Stimulated activated CD8-positive, alpha-beta memory T cell treated with anti-CD3 and anti-CD28 coated beads, Interleukin-12 subunit alpha, Interleukin-12 subunit beta, amount 100 ng/mL, for 24 hours (primary cell): ENCODE results near the gene COL8A2.

Experiments used
- DNase-seq: peaks from one replicate; pipeline ENCODE4 v3.0.0-alpha.2; 2020; ENCODE audit errors: extremely low read depth

COL8A2 gene

DNA sequence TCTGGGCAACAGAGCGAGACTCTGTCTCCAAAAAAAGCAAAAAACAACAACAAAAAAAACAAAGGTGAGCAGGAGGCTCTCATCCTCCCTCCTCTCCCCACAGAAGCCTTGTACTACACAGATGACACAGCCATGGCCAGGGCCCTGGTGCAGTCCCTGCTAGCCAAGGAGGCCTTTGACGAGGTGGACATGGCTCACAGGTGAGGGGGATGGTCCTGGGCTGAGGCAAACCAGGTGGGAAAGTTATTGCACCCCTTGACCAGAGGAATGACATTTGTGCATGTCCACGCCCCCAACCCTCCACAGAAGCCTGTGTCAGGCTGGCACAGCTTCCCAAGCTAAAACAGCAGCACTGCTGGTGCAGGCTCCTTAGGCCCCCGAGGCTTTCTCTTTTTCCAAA, 33.9 kb downstream of the COL8A2 start:
- no peak for DNase-seq

DNA sequence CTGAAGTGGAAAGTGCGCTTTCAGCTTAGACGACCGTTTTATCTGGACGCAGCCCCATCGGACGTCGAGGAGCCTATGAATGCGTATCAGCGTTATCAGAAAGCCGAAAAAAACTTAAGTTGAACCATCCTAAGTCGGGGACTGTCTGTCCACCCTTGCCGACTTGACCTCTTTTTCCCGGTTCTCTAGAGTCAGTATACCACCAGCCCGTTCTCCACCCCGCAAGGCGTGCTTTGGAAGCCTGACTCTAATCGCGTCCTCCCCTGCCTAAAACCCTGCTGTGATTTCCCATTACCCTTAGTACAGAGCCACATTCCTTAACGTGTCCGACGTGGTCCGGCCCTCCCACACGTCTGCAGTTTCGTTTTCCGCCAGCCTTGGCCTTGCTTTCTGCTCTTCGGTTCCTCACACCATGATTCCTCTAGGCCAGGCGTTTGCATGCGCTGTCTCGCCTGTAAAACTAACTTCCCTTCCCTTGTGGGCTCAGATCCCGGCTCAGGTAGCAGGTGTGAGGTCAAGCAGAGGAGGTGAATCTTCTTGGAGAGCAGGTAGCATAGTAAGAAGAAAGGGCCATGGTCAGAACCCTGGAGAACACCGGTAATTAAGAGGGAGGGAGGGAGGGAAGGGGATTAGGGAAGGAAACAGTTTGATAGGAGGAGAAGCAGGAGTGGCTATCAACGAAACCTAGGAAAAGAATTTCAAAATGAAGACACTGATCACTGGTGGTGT, 35.5 kb downstream of the COL8A2 start:
- no peak for DNase-seq

DNA sequence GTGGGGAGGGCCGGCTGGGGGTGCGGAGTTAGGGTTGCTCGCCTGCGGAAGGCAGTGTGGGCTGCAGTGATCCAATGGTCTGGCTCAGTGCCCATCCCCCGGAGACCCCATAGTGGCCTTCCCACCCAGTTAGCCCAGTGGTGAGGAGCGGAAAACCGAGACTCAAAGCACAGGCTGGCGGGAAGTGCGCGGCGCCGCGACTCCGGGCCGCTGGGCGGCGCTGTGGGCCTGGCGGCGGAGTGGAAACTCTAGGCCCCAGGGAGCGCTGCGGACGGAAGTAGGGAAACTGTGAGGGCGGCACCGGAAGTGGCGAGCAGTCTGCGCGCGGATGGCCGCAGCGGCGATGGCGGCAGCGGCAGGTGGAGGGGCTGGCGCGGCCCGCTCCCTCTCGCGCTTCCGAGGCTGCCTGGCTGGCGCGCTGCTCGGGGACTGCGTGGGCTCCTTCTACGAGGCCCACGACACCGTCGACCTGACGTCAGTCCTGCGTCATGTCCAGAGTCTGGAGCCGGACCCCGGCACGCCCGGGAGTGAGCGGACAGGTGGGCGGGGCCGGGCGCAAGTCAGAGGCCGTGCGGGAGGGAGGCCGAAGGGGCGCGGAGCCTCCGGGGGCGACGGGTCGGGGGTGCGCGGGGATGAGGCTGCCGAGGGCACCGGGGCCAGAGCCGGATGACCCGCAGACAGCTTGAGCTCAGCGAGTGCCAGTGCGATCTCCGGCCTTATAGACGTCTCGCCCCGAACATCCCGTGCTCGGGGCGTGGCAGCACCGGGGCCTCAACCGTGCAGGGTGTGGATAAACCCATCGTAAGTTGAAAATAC, 36.2 kb downstream of the COL8A2 start, which contains the start of gene ADPRS:
TSS of gene ADPRS (plus strand) at position 316 of the 816 bp plus-strand sequence. CDS start at position 329, 13 bp downstream.
- DNase-seq, result peak; percentile 81

DNA sequence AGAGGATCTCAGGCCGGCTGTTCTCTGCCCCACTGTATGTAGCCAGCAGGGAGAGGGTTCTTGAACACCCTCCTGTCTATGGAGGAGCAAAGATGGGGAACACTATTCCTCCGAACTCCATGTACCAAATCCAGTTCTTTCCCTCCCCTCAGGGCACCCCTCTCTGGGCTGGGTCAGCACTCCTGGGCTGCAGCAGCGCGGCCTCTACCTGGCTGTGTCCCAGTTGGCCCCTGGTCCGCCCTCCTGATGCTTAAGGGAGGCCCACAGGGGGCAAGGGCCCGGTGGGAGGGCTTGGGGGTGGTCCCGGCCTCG, 36.8 kb downstream of the COL8A2 start:
- DNase-seq, result no peak

DNA sequence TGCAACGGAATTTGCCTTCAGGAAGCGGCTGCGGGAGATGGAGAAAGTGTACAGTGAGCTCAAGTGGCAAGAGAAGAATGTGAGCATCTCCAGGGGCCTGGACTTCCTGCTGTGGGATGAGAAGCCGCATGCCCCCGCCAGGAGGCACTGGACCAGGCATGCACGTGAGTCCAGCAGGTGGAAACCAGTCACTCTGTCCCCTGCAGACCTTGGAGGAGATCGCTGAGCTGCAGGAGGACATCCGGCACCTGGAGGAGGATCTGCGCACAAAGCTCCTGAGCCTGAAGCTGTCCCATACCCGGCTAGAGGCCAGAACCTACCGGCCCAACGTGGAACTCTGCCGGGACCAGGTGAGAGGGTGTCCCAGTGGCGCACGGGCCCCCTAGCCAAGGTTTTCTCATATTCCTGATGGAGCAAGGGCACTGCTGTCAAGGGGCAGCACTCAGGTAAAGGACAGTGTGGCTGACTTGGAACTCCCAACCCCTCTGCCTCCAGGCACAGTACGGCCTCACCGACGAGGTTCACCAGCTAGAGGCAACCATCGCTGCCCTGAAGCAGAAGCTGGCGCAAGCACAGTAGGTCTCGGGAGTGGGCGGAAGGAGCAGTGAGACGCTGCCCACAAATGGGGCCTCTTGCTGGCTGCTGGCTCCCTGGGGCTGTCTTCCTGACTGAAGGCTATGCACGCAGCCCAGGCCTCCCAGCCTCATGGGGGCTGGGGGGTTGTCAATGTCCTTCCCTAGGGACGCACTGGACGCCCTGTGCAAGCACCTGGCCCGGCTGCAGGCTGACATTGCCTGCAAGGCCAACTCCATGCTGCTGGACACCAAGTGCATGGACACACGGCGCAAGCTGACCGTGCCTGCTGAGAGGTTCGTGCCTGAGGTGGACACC, 37.5 kb downstream of the COL8A2 start:
- DNase-seq, result no peak

DNA sequence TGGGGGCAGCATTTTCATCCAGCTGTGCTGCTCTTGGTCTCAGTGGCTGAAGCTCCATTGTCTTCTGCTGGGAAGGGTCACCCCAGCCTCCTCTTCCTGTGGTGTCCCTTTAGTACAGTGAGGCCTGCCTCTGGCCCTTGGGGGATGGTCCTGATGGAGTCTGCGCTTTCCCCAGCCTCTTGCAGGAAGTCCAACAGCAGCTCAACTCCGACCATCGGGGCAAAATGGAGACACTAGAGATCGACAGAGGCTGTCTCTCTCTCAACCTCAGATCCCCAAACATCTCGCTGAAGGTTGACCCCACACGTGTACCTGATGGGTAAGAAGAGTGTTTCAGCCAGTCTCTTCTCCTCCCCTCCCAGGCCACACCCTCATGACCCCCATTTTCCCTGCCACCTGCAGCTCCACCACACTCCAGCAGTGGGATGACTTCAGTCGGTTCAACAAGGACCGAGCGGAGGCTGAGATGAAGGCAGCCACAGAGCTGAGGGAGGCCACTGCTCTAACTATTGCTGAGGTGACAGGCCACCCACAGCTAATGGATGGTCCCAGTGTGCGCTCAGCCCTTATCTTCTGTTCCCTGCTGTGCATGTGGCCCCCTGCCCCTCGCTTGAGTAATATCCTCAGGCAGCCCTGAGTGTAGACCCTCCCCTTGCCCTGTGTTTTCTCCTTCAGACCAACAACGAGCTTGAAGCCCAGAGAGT, 38.3 kb downstream of the COL8A2 start:
- DNase-seq, result no peak

DNA sequence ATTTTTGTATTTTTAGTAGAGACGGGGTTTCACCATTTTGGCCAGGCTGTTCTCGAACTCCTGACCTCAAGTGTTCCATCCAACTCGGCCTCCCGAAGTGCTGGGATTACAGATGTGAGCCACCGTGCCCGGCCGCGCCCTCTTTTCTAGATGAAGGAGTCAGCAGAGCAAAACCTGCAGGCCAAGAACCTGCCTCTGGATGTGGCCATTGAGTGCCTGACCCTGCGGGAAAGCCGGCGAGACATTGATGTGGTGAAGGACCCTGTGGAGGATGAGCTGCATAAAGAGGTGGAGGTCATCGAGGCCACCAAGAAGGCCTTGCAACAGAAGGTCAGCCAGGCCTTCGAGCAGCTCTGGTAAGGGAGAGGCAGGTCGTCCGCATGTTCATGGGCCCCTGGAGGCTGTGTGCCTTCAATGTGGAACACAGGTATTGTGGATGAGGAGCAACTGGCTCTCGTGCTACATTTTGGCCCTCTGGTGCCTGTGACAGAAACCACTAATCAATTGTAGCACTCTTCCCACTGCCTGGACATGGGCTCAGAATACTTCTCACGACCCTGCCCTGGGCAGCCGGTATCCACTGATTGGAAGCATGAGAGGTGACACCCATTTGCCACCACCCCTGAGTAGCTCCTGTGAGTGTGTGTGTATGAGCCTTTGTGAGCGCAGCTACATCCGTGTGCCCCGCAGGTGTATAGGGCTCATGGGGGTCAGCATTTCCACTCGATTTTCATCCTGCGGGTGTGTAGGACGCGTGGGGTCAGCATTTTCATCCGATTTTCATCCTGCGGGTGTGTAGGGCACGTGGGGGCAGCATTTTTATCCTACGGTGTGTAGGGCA, 39.1 kb downstream of the COL8A2 start:
- no peak for DNase-seq

DNA sequence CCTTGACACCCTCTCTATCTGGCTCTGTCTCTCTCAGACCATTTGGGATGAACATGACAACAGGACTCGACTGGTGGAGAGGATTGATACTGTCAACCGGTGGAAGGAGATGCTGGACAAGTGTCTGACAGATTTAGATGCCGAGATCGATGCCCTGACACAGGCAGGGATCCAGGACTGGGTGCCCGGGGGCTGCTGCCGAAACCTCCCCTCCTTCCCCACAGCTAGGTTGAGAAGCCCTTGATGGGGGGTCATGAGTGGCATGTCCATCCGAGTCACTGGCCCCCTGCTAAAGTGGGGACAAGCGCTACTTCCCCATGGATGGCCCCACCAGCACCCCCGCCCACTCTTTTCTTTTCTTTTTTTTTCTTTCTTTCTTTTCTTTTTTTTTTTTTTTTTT, 39.9 kb downstream of the COL8A2 start:
- DNase-seq, result no peak

DNA sequence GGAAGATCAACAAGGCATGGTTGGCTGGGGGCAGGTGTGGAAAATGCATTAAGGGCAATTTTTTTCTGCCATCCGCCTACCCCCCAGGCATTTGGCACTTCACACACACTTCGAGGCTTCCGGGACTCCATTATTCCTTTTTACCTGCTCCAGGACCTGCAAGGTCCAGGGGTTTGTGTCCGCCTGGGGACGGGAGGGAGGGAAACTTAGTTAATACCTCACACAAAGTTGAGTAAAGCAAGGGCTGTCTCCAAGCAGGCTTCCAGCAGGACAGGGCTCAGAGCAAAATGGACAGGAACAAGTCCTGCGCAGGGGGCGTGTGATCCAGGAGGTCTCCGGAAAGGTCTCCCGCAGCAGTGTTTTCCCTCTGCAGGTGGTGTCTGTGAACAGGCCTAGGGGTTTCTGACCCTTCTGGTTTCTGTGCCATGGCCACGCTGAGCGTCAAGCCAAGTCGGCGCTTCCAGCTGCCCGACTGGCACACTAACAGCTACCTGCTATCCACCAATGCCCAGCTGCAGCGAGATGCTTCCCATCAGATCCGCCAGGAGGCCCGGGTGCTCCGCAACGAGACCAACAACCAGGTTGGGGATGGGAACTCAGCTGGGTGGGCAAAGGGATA, 40.4 kb downstream of the COL8A2 start:
- DNase-seq, result no peak

DNA sequence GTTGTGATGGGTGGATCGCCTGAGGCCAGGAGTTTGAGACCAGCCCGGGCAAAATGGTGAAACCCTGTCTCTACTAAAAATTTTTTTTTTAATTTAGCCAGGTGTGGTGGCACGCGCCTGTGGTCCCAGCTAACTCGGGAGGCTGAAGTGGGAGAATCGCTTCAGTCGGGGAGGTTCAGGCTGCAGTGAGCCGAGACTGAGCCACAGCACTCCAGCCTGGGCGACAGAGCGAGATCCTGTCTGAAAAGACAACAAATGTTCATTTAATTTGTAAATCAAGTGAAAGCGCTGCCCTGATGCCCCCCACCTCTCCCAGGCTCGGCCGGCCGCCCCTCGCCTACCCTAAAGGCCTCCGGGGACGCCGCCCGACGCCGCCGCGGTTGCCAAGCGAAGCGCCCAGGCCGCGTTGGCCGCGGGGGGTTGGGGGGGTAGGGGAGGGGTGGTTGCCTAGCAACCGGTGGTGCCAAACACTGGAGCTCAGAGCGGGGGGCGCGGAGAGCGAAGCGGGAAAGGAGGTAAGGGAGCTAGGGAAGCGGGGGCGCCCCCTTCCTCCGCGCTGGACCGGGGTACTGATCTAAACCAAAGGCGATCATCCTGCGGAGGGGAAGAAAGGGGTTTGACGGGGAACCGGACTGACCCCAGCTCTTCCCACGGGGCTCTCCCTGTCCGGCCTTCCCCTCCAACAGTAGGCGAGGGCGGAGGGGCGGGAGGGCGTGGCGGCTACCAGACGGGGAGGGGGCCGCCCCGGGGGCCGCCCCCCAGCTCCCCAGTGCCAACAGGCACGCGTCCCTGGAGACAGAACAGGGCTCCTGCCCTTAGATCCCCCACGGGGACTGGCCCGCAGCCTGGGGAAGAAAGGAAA, 41.2 kb downstream of the COL8A2 start, which contains the start of gene TEKT2:
TSS of gene TEKT2 (plus strand) at position 460 of the 862 bp plus-strand sequence. CDS start 828 bp downstream, outside the sequence.
- no peak for DNase-seq

DNA sequence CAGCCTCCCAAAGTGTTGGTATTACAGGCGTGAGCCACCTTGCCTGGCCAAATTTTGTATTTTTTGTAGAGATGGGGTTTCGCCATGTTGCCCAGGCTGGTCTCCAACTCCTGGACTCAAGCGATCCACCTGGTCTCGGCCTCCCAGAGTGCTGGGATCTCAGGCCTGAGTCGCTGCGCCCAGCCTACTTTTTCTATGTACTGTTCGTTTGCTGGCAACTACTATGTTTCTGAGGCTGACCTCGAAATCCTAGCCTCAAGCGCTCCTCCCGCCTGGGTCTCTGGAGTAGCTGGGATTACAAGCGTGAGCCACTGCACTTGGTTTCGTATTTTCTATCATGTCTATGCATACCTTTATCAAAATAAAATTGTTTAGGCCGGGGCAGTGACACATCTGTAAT, 41.8 kb downstream of the COL8A2 start:
- DNase-seq, result no peak

DNA sequence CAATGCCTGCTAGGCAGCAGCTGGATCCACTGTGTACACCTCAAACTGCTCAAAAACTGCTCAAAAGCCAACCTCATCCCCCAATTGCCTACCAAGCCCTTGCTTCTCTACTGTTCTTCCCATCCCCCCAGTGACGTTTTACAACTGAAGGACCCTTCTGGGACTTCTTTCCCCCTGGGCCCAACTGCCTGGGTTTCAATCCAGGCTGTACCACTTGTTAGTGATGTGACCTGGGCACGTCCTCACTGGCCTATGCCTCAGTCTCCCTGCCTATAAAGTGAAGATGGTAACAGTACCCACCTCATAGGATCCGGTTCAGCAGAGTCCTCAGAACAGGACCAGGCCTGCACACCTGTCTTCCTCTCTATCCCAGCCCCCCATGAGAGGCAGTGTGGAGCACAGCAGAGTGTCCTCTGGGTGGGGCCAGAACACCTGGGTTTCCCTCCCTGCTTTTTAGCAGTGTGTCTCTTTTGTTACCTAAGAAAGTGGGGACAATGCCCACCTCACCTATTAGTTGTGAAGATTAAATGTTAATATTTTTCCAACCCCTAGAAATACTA, 43.0 kb downstream of the COL8A2 start:
- no peak for DNase-seq

DNA sequence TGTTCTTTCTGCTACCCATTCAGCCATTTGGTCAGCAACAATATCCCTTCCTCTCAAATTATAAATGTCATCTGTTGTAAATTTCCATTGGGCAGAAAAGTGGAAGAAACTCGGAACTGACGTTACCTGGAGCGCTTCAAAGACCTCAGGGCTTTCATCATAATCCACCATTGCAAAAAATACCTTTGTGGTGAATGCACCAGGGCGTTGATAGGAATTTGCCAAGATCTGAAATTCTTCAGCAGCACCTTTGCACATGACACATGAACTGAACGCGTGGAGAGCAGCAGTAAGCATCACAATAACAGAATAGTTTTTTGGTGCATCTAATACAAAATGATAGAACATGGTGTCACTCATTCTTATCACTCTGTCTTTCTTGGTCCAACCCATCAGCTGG, 44.2 kb downstream of the COL8A2 start:
- no peak for DNase-seq

DNA sequence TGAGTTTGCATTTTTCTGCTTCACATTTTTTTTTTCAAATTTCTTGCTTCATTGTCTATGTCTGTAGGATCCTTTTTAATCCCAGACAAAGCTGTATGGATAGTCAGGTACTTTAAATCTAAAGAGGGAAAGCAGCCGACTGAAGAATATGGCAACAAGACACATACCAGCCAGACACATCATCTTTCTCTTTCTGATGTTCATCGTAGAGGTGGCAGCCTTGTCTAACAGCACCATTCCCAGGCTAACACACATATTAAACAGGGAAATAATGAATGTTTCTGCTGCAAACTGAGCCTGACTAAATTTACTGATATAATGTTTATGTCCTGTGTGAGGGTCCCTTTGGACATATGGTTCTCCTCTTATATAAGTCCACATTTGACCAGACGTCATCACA, 44.8 kb downstream of the COL8A2 start:
- DNase-seq, result no peak

DNA sequence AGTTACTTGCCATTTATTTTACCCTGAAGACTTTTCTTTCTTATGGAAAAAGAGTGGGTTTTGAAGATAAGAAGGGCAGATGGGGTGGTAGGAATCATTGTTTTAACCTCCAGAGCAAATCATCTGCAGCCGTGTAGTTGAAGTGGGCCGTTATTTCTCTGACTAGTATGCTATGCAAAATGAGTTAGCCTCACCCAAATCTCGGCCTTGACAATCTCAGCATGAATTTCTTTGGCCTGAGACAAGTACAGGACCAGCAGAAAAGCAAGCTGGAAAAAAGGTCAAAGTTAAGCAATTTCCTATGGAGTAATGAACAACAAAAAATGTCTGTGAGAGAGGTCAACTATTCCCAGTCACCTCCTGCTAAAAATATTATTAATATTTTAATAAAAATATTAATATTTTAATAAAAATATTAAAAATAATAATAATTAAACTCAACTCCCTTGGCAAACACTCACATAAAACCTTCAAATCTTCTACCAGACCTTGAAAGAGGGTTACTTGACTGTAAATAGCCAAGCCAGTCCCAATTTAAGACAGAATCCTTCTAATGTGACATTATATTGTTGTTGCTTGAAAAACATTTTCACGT, 47.9 kb downstream of the COL8A2 start:
- no peak for DNase-seq

DNA sequence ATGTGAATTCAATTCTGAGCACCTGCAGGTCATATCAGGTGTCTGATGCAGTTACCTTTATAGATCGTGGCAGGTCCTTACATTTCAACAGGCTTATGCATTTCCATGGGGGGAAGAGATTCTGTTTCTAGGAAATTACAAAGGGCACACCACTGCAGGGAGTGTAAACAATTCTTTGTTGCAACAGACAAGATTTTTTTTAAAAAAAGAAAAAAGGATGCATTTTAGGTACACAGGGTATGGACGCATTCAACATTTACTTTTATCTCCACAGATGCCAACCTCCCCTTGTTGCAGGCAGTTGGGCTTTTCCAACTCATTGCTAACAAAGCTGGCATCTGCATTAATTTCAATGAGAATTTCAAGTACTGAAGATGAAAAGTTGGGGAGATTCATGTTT, 54.7 kb downstream of the COL8A2 start:
- DNase-seq, result no peak

DNA sequence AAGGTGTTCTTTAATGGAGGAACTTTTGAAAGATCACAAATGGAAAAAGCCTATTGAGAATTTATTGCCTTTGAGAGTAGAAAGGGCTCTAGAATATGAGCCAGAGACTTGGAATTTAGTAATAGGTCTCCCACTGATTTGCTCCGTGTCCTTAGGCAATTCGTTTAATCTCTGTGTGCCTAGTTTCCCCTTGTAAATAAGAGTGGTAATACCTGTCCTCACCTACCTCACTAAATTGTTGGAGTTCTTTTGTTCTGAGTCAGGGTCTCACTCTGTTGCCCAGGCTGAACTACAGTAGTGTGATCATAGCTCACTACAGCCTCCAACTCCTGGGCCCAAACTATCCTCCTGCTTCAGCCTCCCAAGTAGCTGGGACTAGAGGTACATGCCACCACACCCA, 56.2 kb downstream of the COL8A2 start:
- no peak for DNase-seq

DNA sequence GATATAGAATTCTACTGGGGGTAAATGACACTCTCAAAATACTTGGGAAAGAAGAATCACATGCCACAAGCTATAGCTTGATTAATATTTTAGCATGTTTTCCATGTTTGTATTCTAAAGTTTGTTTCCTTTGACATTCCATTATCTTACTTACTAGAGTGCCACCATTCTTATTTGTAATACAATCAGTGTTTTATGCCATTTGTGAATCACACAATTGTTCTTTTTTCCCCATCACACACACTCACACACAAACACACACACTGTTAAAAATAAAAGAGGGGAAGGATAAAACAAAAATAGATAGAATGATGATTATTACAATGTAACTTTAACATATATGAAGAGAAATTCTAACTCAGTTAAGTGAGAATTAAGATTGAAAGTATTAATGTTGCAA, 57.2 kb downstream of the COL8A2 start:
- DNase-seq, result no peak

DNA sequence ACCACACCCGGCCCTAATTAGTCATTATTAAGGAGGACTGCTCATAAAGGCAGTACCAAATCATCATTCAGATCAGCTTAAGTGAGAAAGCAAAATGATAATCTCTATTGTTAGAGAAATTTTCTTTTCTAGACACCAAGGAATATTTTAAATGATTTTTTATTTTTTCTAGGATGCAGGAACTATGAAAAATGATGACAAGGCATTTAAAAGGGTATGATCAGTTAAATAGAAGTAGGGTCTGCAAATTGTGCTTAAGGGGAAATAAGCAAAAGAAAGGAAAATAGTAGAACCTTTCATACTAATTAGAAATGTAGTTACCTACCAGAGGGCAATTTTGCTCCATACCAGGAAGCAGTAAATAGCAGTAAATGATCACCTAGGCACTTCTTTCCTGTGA, 62.7 kb downstream of the COL8A2 start:
- DNase-seq, result no peak
